IMR-90 (cell line): ENCODE measurements around the gene NES. TPM values are rescaled to one million over a fixed set of nuclear protein-coding genes. Genes with fewer than 3 reads are reported as not detected.

Experiments used
- ATAC-seq: fragments of 200-7000 bp; cut with Tn5 transposase; 2 replicates; pipeline ENCODE4 v1.9.1; 2020; ENCODE audit warnings: low read depth, mild to moderate bottlenecking, moderate library complexity
- BruUV-seq: library from RNA; stranded (reverse); fragments of 400-500 nt; replicated peaks from 2 replicates; lab custom pipeline; 2021; lab: Mats Ljungman, UMichigan
- CTCF ChIA-PET: fragments of 300-600 bp; formaldehyde crosslinking; extraction: SDS; loops from one replicate; lab custom pipeline; 2021; ENCODE audit warnings: antibody characterized with exemption; lab: Yijun Ruan, JAX
- POLR2A ChIA-PET: fragments of 300-600 bp; sonication (Branson Sonifier 250); formaldehyde crosslinking; loops from one replicate; lab custom pipeline; 2022; ENCODE audit warnings: antibody characterized with exemption; ENCODE audit not compliant: unreplicated experiment; lab: Charles Lee
- DNase-seq: peaks from one replicate; pipeline ENCODE4 v3.0.0; 2013
- H2AFZ ChIP-seq: replicated peaks from 2 replicates; pipeline ENCODE3; 2013; ENCODE audit warnings: low read length, mild to moderate bottlenecking; ENCODE audit not compliant: poor library complexity
- H2AK5ac ChIP-seq: 2 replicates; pipeline ENCODE4 v1.6.1; 2013; ENCODE audit warnings: low read depth, low read length, inconsistent platforms
- H2AK9ac ChIP-seq: replicated peaks from 2 replicates; pipeline ENCODE3; 2013; ENCODE audit warnings: mild to moderate bottlenecking, low read depth, low read length, moderate library complexity; ENCODE audit not compliant: poor library complexity
- H2BK120ac ChIP-seq: 2 replicates; pipeline ENCODE4 v1.6.1; 2013; ENCODE audit warnings: low read depth, low read length, inconsistent platforms
- H2BK15ac ChIP-seq: 3 replicates; pipeline ENCODE4 v1.6.1; 2013; ENCODE audit warnings: low read depth, low read length, inconsistent platforms
- H2BK20ac ChIP-seq: 2 replicates; pipeline ENCODE4 v1.6.1; 2013; ENCODE audit warnings: low read depth, mild to moderate bottlenecking, inconsistent platforms, low read length, moderate library complexity
- H2BK5ac ChIP-seq: 2 replicates; pipeline ENCODE4 v1.6.1; 2013; ENCODE audit warnings: mild to moderate bottlenecking, low read depth, low read length, inconsistent platforms; ENCODE audit not compliant: poor library complexity, severe bottlenecking
- H3K14ac ChIP-seq: replicated peaks from 2 replicates; pipeline ENCODE4 v1.6.1; 2013; ENCODE audit warnings: low read depth, low read length, inconsistent platforms
- H3K18ac ChIP-seq: 2 replicates; pipeline ENCODE4 v1.6.1; 2013; ENCODE audit warnings: low read depth, low read length, control low read depth
- H3K23ac ChIP-seq: 2 replicates; pipeline ENCODE4 v1.6.1; 2013; ENCODE audit warnings: low read depth, low read length, inconsistent platforms
- H3K27ac ChIP-seq: 2 replicates; pipeline ENCODE4 v1.5.1; 2013; ENCODE audit warnings: mild to moderate bottlenecking, control low read depth, low read length; ENCODE audit not compliant: insufficient read depth
- H3K27me3 ChIP-seq: 2 replicates; pipeline ENCODE4 v1.6.1; 2013; ENCODE audit warnings: low read length; ENCODE audit not compliant: control insufficient read depth, insufficient read depth
- H3K36me3 ChIP-seq: 2 replicates; pipeline ENCODE4 v1.6.1; 2013; ENCODE audit warnings: low read length, mixed read lengths; ENCODE audit not compliant: control insufficient read depth, insufficient read depth
- H3K4ac ChIP-seq: 2 replicates; pipeline ENCODE4 v1.6.1; 2013; ENCODE audit warnings: low read depth, low read length, inconsistent platforms
- H3K4me1 ChIP-seq: 2 replicates; pipeline ENCODE4 v1.6.1; 2013; ENCODE audit warnings: low read length, mixed read lengths; ENCODE audit not compliant: control insufficient read depth, insufficient read depth
- H3K4me2 ChIP-seq: 2 replicates; pipeline ENCODE4 v1.6.1; 2013; ENCODE audit warnings: low read depth, mild to moderate bottlenecking, control low read depth, low read length, moderate library complexity
- H3K4me3 ChIP-seq: 2 replicates; pipeline ENCODE4 v1.5.1; 2013; ENCODE audit warnings: low read depth, mild to moderate bottlenecking, control low read depth, low read length, moderate library complexity; ENCODE audit not compliant: insufficient read depth
- H3K56ac ChIP-seq: 2 replicates; pipeline ENCODE4 v1.6.1; 2013; ENCODE audit warnings: low read length, inconsistent platforms; ENCODE audit not compliant: insufficient read depth; ENCODE audit errors: extremely low read depth
- H3K79me1 ChIP-seq, 2 experiments: 2 replicates each; pipeline ENCODE4 v1.6.1; 2013; ENCODE audit warnings: low read length in 2 of 2, inconsistent platforms in 1 of 2, low read depth in 1 of 2
- H3K9ac ChIP-seq: 2 replicates; pipeline ENCODE4 v1.6.1; 2013; ENCODE audit warnings: low read depth, low read length, control low read depth
- H3K9me1 ChIP-seq: 2 replicates; pipeline ENCODE4 v1.6.1; 2013; ENCODE audit warnings: low read length, inconsistent platforms; ENCODE audit not compliant: insufficient read depth
- H3K9me3 ChIP-seq: 2 replicates; pipeline ENCODE4 v1.6.1; 2013; ENCODE audit warnings: low read length; ENCODE audit not compliant: control insufficient read depth, insufficient read depth
- H4K20me1 ChIP-seq: 2 replicates; pipeline ENCODE4 v1.6.1; 2013; ENCODE audit warnings: low read length, inconsistent platforms; ENCODE audit not compliant: insufficient read depth
- H4K5ac ChIP-seq: 2 replicates; pipeline ENCODE4 v1.6.1; 2013; ENCODE audit warnings: mild to moderate bottlenecking, low read depth, low read length, control low read depth
- H4K8ac ChIP-seq, 2 experiments: 2 replicates each; pipeline ENCODE4 v1.6.1; 2013; ENCODE audit warnings: low read depth in 2 of 2, low read length in 2 of 2, control low read depth in 1 of 2, inconsistent platforms in 1 of 2
- H4K91ac ChIP-seq: 2 replicates; pipeline ENCODE4 v1.6.1; 2013; ENCODE audit warnings: low read depth, low read length, inconsistent platforms; ENCODE audit not compliant: insufficient read depth
- BHLHE40 ChIP-seq: fragments of 150-350 bp; IDR thresholded peaks from 2 replicates; pipeline ENCODE4 v1.6.1; 2016; ENCODE audit warnings: mild to moderate bottlenecking, low read depth, low read length
- CHD1 ChIP-seq: IDR thresholded peaks from 2 replicates; pipeline ENCODE4 v1.6.1; 2012; ENCODE audit warnings: low read depth, low read length, improper control_type of control experiment
- FOS ChIP-seq: fragments of 150-350 bp; IDR thresholded peaks from 2 replicates; pipeline ENCODE4 v1.6.1; 2016; ENCODE audit warnings: low read depth, low read length
- MAZ ChIP-seq: IDR thresholded peaks from 2 replicates; pipeline ENCODE4 v1.6.1; 2012; ENCODE audit warnings: low read depth, mild to moderate bottlenecking, low read length, improper control_type of control experiment, moderate library complexity, borderline replicate concordance
- NFE2L2 ChIP-seq: fragments of 150-350 bp; IDR thresholded peaks from 2 replicates; pipeline ENCODE4 v1.6.1; 2016; ENCODE audit warnings: low read depth, mild to moderate bottlenecking, low read length
- RAD21 ChIP-seq: IDR thresholded peaks from 2 replicates; pipeline ENCODE4 v1.6.1; 2012; ENCODE audit warnings: low read length, improper control_type of control experiment
- whole genome bisulfite sequencing, 2 experiments: methylation state at CpG; one replicate each; pipeline versions ENCODE4 v1.1.5 to v1.1.7; 2013; ENCODE audit warnings: missing lambda C conversion rate in 2 of 2; ENCODE audit not compliant: insufficient read length in 1 of 2; ENCODE audit errors: extremely low coverage in 2 of 2; 5-methylcytosine and 5-hydroxymethylcytosine counted together
- dilution Hi-C: fragments of 300-500 bp; cut with HindIII; formaldehyde crosslinking; loops from one replicate; pipeline ENCODE4 v1.14.3; 2018; ENCODE audit warnings: low sequenced_read_pairs; ENCODE audit not compliant: unreplicated experiment
- in situ Hi-C: fragments of 300-500 bp; cut with MboI; formaldehyde crosslinking; loops from 3 replicates; pipeline ENCODE4 v1.14.3; 2019; ENCODE audit warnings: low sequenced_read_pairs, inconsistent platforms, mixed read lengths
- intact Hi-C: fragments of 100-400 bp; cut with micrococcal nuclease; formaldehyde crosslinking; loops from 2 replicates; pipeline ENCODE4 v1.10.0; 2022
- polyA plus RNA-seq, 3 experiments: library from polyadenylated mRNA; depleted of rRNA; stranded (reverse); fragments of >200 nt; gene quantifications; 2 replicates each; pipeline ENCODE4 v1.2.3, GENCODE V29; 2012; ENCODE audit warnings: low replicate concordance in 1 of 3
- total RNA-seq: library from RNA; depleted of rRNA; stranded (reverse); fragments of >200 nt; gene quantifications from 2 replicates; pipeline ENCODE4 v1.2.3, GENCODE V29; 2012
- TF ChIP-seq, protein P1 (sequence below): fragments of 150-350 bp; IDR thresholded peaks from 2 replicates; pipeline ENCODE4 v1.6.1; 2017; ENCODE audit warnings: mild to moderate bottlenecking, antibody characterized with exemption, low read length, low read depth
- TF ChIP-seq, protein P2 (sequence below): conservative IDR thresholded peaks from 2 replicates; pipeline ENCODE4 v1.5.1; 2012; ENCODE audit warnings: mild to moderate bottlenecking, low read depth, low read length, improper control_type of control experiment

The NES gene
- total and polyA plus RNA-seq, 2 of the 4 experiments (the other 2 are of a cell fraction), result 25.3 to 40.1 TPM

DNA sequence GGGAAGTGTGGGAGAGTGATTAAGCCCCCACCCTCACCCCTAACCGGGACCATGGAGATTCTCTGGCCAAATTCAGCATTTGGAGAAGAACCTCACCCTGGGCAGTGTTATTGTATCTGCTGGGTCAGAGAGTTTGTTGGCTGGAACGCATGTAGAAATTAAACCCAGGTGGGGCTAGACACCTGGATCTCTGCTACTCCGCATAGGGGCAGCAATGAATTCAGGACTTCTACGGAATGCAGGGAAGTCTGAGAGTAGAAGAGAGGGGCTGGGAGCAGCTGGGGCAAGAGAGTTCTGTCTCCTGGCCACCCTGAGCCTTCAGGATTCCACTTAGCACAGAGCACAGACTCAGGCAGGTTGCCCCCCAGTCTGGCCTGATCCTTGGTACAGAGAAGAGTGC is 31.8 kb upstream of the NES start:
- intact Hi-C loops (loop anchor here (2.0 kb wide), 1 partner anchor 16 kb away; no protein-coding TSS in a partner anchor), dilution Hi-C loops (no loop called here), in situ Hi-C loops (no loop called here)
- no TSS peak for BruUV-seq
- CTCF ChIA-PET, result interaction anchor here (6.9 kb wide), 1 partner anchor 19 kb away, joined by 54 read pairs; no protein-coding TSS in a partner anchor
- no peak overlapping the region for H2BK5ac ChIP-seq
- peaks cover 3% of the 10 kb centered on the region; the same call in 1 of the 2 replicates for H3K9me1 ChIP-seq
- H2BK20ac ChIP-seq, result no peak overlapping the region
- H3K4ac ChIP-seq, result no peak overlapping the region
- ATAC-seq (no peak), DNase-seq (no peak)
- no peaks in the 10 kb centered on the region for H3K79me1 ChIP-seq
- peaks cover 5% of the 10 kb centered on the region for H3K27me3 ChIP-seq
- TF ChIP-seq CHD1 (no peak), RAD21 (no peak), NFE2L2 (no peak), FOS (no peak), BHLHE40 (no peak), MAZ (no peak)
- TF ChIP-seq, protein P1, sequence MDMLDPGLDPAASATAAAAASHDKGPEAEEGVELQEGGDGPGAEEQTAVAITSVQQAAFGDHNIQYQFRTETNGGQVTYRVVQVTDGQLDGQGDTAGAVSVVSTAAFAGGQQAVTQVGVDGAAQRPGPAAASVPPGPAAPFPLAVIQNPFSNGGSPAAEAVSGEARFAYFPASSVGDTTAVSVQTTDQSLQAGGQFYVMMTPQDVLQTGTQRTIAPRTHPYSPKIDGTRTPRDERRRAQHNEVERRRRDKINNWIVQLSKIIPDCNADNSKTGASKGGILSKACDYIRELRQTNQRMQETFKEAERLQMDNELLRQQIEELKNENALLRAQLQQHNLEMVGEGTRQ, result no peak
- TF ChIP-seq, protein P2, sequence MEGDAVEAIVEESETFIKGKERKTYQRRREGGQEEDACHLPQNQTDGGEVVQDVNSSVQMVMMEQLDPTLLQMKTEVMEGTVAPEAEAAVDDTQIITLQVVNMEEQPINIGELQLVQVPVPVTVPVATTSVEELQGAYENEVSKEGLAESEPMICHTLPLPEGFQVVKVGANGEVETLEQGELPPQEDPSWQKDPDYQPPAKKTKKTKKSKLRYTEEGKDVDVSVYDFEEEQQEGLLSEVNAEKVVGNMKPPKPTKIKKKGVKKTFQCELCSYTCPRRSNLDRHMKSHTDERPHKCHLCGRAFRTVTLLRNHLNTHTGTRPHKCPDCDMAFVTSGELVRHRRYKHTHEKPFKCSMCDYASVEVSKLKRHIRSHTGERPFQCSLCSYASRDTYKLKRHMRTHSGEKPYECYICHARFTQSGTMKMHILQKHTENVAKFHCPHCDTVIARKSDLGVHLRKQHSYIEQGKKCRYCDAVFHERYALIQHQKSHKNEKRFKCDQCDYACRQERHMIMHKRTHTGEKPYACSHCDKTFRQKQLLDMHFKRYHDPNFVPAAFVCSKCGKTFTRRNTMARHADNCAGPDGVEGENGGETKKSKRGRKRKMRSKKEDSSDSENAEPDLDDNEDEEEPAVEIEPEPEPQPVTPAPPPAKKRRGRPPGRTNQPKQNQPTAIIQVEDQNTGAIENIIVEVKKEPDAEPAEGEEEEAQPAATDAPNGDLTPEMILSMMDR, result no peak
- no CpG with 5 or more reads among the region's 4 CpGs for WGBS, 2 experiments
- H3K56ac ChIP-seq, result no peak overlapping the region
- no peak overlapping the region for H2BK120ac ChIP-seq
- no peak overlapping the region for H3K18ac ChIP-seq
- no peak overlapping the region for H4K91ac ChIP-seq
- no peak overlapping the region for H2BK15ac ChIP-seq
- H3K36me3 ChIP-seq, result no peaks in the 10 kb centered on the region
- no peak overlapping the region for H2AK9ac ChIP-seq
- no peak overlapping the region for H3K27ac ChIP-seq
- no peak overlapping the region for H2AFZ ChIP-seq
- no peak overlapping the region for H3K23ac ChIP-seq
- no peak overlapping the region for H3K9ac ChIP-seq
- H3K9me3 ChIP-seq, result no peaks in the 10 kb centered on the region
- H4K20me1 ChIP-seq, result no peaks in the 10 kb centered on the region
- POLR2A ChIA-PET, result no interaction called here
- H3K14ac ChIP-seq, result no peak overlapping the region
- no peak overlapping the region for H3K4me3 ChIP-seq
- H2AK5ac ChIP-seq, result no peak overlapping the region
- H4K8ac ChIP-seq, result no peak overlapping the region
- H3K4me1 ChIP-seq, result peaks cover 52% of the 10 kb centered on the region
- H4K5ac ChIP-seq, result no peak overlapping the region
- H3K4me2 ChIP-seq, result no peak overlapping the region
